T-helper 22 cell (primary cell): ENCODE results near the gene DCC.

Source experiments
- DNase-seq: peaks from one replicate; pipeline ENCODE4 v3.0.0-alpha.2; 2020; ENCODE audit warnings: low read depth

DCC gene

GRCh38 chr18:52510139-52510538, 170.1 kb downstream of the DCC start:
- no peak for DNase-seq

DNA sequence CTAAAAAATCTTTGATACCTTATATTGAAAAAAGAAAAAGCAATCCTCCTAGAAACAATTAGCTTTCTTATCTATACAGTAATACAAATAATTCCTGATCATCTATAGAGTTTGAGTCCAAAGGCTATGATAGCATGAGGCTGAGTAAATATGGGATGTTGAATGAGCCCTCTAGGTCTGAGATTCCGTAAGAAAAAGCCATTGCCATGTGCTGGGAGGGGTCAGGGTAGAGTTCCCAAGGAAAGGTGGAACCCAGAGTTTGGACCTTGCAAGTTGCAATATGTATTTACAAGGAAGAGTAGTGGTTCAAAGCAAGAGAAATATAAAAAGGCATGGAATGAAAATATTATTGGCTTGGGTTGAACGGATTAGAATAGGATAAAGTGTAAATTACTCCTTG, 178.1 kb downstream of the DCC start:
- DNase-seq = no peak

DNA sequence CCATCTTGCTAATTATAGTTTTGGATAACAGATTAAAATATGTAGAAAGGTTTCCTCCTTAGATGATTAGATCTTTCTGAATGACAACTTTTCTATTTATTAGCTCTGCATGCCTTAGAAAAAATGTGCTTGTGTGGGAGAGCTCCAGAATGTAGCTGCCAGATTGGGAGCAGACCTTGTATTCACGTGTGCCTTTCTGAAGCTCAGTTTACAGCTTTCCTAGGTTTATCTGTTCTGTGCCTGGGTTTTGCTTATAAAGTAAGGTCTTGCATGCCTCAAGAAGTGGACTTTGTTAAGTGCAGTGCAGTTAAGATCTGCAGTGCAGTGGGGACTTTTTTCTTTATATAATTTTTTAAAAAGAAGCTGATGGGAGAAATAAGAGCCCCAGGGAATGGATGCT, 179.0 kb downstream of the DCC start:
- DNase-seq = no peak

GRCh38 chr18:52523566-52523965, 183.6 kb downstream of the DCC start:
- no peak for DNase-seq

DNA sequence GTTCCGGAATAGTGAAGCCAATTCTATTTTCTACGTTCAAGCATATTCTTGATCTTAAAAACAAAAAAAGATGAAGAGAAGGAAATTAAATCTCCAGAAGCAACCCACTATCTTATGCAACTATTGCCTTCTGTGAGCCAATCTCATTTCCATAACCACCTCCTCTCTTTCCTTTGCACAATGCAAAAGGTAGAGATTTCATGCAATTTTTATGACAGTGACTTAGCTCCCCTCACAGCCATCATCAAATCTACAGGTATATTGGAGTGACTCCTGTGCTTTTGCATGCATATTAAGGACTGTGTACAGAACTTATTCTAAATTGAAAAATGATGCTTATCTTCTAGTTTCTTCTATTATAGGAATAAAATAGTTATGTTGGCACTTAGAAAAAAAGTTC, 191.8 kb downstream of the DCC start:
- DNase-seq = no peak

DNA sequence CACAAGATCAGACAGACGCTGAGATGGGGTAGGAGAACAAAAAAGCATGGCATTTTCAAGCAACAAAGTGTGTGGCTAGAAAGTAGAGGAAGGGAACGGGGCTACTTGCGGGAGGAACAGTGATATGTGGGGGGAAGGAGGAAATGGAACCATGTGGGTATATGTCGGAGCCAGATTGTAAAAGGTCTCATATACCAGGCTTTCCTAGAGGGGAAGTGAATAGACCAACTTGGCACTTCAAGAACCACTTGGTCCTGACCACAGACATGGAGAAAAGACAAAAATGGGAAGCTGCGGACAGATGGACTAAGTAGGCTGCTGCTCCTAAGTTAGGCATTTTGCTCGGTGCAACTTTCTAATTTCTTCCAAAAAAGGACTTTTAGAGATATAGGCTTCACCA, 196.0 kb downstream of the DCC start:
- DNase-seq = no peak

- DNase-seq = no peak
Observed at GRCh38 chr18:52537261-52537660, 197.3 kb downstream of the DCC start.

GRCh38 chr18:52541056-52541455, 201.1 kb downstream of the DCC start:
- DNase-seq = no peak

- no peak for DNase-seq
Observed at GRCh38 chr18:52544086-52544485, 204.1 kb downstream of the DCC start.

DNA sequence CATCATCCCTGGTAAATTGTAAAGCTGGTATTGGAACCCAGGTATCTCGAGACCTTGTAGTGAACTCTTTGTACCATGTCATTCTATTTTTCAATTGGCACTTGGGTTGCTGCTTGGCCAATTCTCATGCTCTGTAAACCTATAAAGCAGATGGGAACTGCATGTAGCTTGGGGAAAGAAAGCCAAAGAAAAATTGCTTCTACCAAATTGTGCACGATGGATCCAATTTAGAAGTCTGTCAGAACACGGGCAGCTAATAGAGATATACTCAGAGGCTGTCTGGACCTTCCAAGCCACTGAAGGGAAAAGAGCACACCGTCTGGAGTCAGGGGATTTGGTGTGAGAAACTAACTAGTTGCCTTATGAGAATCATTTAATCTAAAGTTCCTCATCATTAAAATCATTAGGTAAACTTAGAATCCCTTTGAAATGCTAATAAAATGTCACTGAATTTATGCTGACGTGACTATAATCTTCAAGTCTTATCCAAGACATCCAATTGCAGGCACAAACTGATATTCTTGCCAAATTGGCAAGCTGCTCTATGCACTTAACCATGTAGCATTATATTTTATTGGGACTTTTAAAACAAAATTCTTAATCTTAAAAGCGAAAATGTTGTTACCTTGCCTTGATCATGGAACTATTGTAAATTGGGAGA, 206.8 kb downstream of the DCC start:
- no peak for DNase-seq

DNA sequence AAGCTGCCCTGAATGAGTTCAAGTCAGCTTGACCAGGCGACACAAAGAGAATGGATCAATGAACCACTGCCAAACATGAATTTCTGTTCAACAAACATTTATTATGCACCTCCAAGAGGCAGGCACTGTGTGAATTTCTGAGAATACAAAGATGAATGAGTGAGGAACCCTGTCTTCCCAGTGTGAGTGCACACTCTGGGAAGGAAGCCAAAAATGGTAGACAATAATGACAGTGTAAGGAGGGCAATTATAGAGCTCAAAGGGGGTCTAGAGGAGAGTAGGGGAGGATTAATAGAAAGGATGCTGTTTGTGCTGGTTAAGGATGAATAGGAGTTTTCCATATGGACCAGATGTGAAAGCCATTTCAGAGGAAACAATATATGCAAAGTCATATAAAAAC, 213.4 kb downstream of the DCC start:
- DNase-seq = no peak

GRCh38 chr18:52554180-52554579, 214.2 kb downstream of the DCC start:
- DNase-seq = no peak

- DNase-seq = no peak
Observed at GRCh38 chr18:52567360-52567759, 227.4 kb downstream of the DCC start.

DNA sequence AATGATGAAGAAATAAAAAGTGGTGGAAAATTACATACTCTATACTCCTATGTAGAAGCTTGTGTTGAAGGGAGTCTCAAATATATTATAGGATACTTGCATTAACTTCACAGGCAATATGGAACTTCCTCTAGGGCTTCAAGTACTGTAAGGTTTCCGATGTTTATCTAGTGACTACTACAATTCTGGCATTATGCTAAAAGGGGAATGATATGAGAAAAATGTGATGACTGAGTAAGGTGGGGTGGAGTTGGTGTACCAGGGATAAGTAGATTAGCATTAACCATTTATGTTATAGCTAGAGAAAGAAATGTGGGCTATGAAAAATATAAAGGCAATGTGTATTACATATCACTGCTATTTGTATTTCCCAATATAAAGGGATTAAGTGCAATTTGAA, 229.5 kb downstream of the DCC start:
- no peak for DNase-seq

GRCh38 chr18:52570975-52571374, 231.0 kb downstream of the DCC start:
- no peak for DNase-seq

- no peak for DNase-seq
Observed at GRCh38 chr18:52572036-52573000, 232.3 kb downstream of the DCC start.

DNA sequence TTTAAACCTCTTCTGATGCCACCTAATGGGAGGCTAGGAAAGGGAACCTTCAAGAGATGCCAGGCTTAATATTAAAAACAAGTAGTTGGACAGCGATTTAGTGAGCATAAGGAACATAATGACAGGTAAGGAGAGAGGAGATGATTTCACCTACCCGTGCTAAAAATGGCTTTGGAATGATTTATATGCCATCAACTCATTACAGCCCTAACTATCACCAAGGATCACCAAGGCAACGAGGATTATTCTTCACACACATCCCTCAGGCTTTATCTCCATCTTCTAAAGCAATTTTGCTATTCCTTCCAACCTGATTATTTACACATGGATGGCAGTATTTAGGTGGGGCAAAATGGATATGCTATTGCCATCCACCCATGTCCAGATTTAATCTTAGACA, 237.8 kb downstream of the DCC start:
- DNase-seq = no peak

GRCh38 chr18:52582061-52582460, 242.1 kb downstream of the DCC start:
- no peak for DNase-seq

GRCh38 chr18:52582516-52582915, 242.5 kb downstream of the DCC start:
- DNase-seq = no peak

GRCh38 chr18:52588931-52589330, 248.9 kb downstream of the DCC start:
- no peak for DNase-seq

DNA sequence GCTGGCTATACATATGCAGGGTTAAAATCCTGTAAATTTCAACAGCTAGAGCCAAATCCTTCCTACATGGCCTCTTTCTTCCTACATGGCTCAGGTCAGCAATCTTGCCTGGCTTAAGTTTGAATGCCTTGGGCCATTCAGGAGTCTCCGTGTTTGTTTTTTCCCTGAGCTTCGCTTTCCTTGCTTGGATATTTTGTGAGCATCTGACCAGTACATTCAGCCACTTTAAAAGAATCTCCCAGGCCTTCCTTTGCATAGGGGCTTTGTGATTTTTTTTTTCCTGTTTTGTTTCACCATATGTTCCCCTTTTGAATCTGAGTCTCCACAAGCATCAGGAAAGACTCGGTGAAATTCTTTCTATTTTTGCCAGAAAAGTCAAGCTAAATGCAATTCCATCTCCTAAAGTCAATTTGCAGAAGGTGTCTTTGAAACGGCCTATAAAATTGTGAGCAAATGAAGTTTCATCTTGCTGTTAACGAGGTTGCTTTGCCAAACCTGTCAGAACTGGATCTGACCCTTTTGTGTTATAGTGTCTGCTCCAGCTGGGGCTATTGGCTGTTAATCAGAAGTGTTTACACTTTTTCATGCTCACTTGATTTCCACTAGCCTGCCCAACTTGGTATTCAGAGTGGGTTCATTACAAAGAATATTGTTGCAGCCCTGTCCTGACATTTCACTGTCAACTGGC, 256.9 kb downstream of the DCC start:
- DNase-seq = no peak

GRCh38 chr18:52598921-52599320, 258.9 kb downstream of the DCC start:
- DNase-seq = no peak

DNA sequence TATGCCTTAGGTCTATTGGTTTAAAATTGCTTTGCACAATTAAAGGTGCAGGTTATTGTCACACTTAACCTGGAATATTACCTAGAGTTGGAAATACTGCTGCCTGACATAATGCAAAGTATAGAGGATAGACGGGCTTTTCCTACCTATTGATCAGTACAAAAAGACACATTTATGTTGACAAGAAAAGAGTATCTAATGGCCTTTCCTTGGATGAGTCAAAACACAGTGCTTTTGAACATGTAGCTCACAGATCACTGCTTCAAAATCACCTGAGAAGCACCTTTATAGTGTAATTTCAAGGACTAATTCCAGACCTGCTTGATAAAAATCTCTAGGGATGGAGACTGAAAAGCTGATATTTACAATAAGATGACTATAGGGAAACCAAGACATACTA, 262.8 kb downstream of the DCC start:
- DNase-seq = no peak
